CD8-positive, alpha-beta memory T cell (primary cell): ENCODE measurements around the gene MOK. TPM values are rescaled to one million over a fixed set of nuclear protein-coding genes. Genes with fewer than 3 reads are reported as not detected.

ENCODE experiments used
- CTCF ChIA-PET: fragments of 350-600 bp; sonication (Branson Sonifier 250); formaldehyde crosslinking; loops from one replicate; lab custom pipeline; 2021; ENCODE audit warnings: antibody characterized with exemption; lab: Charles Lee
- POLR2A ChIA-PET: fragments of 350-600 bp; sonication (Branson Sonifier 250); formaldehyde crosslinking; loops from one replicate; lab custom pipeline; 2021; ENCODE audit warnings: antibody characterized with exemption; lab: Charles Lee
- DNase-seq, 5 donors: peaks; one replicate each; pipeline versions ENCODE4 v3.0.0 to v3.0.0-alpha.2; 2020 to 2022; ENCODE audit warnings: mixed read lengths in 1 of 5
- H3K27ac ChIP-seq: one replicate; pipeline ENCODE4 v1.7.0; 2013; ENCODE audit warnings: low read depth, mild to moderate bottlenecking, low read length, moderate library complexity
- H3K27me3 ChIP-seq: 2 replicates; pipeline ENCODE4 v1.7.0; 2013; ENCODE audit warnings: low read length, mild to moderate bottlenecking; ENCODE audit not compliant: insufficient read depth, poor library complexity, severe bottlenecking
- H3K36me3 ChIP-seq: 2 replicates; pipeline ENCODE4 v1.7.0; 2013; ENCODE audit warnings: mild to moderate bottlenecking, low read length, moderate library complexity; ENCODE audit not compliant: insufficient read depth
- H3K4me1 ChIP-seq: 2 replicates; pipeline ENCODE4 v1.7.0; 2013; ENCODE audit warnings: mild to moderate bottlenecking, low read length, moderate library complexity; ENCODE audit not compliant: insufficient read depth
- H3K4me3 ChIP-seq: 2 replicates; pipeline ENCODE4 v1.7.0; 2013; ENCODE audit warnings: mild to moderate bottlenecking, low read length
- H3K9me3 ChIP-seq: 2 replicates; pipeline ENCODE4 v1.7.0; 2013; ENCODE audit warnings: mild to moderate bottlenecking, low read length
- H3K27ac Mint-ChIP-seq, 8 donors: one replicate each; pipeline ENCODE4 v1.8.0; 2020 to 2021; ENCODE audit warnings: mixed read lengths in 8 of 8, mild to moderate bottlenecking in 6 of 8, inconsistent platforms in 3 of 8, moderate library complexity in 3 of 8
- H3K27me3 Mint-ChIP-seq, 2 donors: one replicate each; pipeline ENCODE4 v1.8.0; 2020 to 2021; ENCODE audit warnings: mixed read lengths in 2 of 2, mild to moderate bottlenecking in 1 of 2, moderate library complexity in 1 of 2
- H3K36me3 Mint-ChIP-seq, 3 donors: one replicate each; pipeline ENCODE4 v1.8.0; 2020 to 2021; ENCODE audit warnings: mixed read lengths in 3 of 3, inconsistent platforms in 1 of 3, mild to moderate bottlenecking in 1 of 3
- H3K4me1 Mint-ChIP-seq, 3 donors: one replicate each; pipeline ENCODE4 v1.8.0; 2020 to 2021; ENCODE audit warnings: mixed read lengths in 3 of 3, inconsistent platforms in 1 of 3, mild to moderate bottlenecking in 1 of 3
- H3K4me3 Mint-ChIP-seq, 7 donors: one replicate each; pipeline ENCODE4 v1.8.0; 2020 to 2021; ENCODE audit warnings: mixed read lengths in 7 of 7, mild to moderate bottlenecking in 6 of 7, moderate library complexity in 4 of 7, inconsistent platforms in 2 of 7
- H3K9me3 Mint-ChIP-seq, 5 donors: one replicate each; pipeline ENCODE4 v1.8.0; 2020 to 2022; ENCODE audit warnings: mixed read lengths in 5 of 5, mild to moderate bottlenecking in 3 of 5, moderate library complexity in 2 of 5, inconsistent platforms in 1 of 5
- polyA plus RNA-seq: library from polyadenylated mRNA; unstranded; fragments of 300-500 nt; fragmentation: Illumina TruSeq; gene quantifications from one replicate; pipeline ENCODE4 v1.2.3, GENCODE V29; 2021
- total RNA-seq, 2 experiments: library from RNA; stranded (reverse); gene quantifications; one replicate each; pipeline ENCODE4 v1.2.3, GENCODE V29; 2021

MOK gene
- total and polyA plus RNA-seq, 3 experiments from 2014 or later = 2.8 to 7.3 (median 5.8) TPM

DNA sequence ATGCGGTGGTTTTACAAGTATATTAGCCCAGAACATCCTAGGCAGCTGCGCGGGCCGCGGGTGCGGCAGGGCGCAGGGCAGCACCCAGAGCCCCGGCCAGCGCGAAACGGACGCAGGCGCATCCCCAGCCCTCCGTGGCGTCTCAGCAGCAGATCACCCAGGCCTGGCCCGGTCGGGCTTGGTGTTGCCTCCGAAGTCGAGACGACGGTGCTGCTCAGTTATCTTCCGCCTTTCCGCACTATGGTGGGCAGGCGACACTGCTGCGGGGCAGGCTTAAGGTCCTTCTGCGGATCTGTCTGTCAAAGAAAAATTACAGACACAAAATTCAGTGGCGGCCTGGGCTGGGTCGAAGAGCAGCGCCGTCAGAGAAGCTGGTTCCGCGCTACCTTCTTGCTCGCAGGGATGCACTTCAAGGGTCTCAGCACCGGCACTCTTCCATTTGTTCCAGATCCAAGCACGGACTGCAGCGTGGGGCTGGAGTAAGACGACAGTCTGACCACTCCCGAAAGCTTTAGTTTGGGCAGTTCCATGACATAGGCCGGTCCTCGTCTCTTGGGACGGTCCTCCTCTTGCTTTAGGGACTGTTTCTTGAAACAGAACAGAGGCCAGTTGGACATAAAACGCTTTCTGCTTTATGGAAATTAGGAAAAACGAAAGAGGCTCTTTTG is 75.8 kb downstream of the MOK start:
- Histone ChIP-seq H3K36me3 (no peaks in the 10 kb centered on the region), H3K4me1 (no peaks in the 10 kb centered on the region), H3K4me3 (no peak overlapping the region), H3K9me3 (no peaks in the 10 kb centered on the region), H3K27me3 (no peaks in the 10 kb centered on the region), H3K27ac (no peak overlapping the region)
- Mint-ChIP-seq H3K27ac (no peak overlapping the region), H3K4me3 (no peak overlapping the region), H3K36me3 (peaks cover 0 to 6% (median 0%) of the 10 kb centered on the region in 3 donors), H3K27me3 (peaks cover 0 to 2% of the 10 kb centered on the region in 2 donors), H3K9me3 (no peaks in the 10 kb centered on the region), H3K4me1 (no peaks in the 10 kb centered on the region)
- POLR2A ChIA-PET = no interaction called here
- no peak for DNase-seq
- CTCF ChIA-PET = interaction anchor here (1.4 kb wide), 1 partner anchor 85 kb away, joined by 3 read pairs; no protein-coding TSS in a partner anchor

DNA sequence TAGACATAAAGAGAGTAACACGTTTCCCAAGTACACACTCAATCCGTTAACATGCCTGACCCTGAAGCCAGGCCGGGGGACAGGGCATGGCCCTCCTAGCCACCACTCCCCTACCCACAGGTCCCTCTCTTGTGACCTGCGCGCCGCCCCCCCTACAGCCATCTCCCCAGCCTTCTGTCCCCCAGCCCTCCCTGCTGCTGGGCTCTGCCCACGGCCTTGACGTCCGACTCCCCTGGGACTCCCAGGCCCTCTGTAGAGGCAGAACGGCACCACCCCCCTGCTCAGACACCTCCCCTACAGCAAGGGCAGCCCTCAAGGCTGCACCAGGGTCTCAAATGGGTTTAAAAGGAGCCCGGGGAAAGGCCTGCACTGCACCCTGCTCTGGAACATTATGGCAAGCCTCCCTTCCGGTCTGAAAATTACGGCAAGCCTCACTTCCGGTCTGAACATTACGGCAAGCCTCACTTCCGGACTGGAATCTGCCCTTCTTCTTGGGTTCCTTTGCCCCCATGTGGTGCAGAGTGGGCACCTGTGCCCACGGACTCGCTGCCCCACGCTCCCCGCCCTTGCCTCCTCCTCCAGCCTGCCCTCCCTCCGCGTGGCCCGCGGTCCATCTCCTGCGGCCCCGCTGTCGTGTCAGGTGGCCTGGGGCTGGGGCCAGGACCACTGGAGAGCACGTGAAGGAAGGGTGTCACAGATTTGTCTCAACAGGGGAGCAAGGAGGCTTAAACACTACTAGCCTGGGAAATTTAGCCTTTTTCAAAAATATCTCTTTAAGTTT is 77.6 kb downstream of the MOK start:
- Mint-ChIP-seq H3K9me3 (no peaks in the 10 kb centered on the region), H3K36me3 (peaks cover 0 to 15% (median 3%) of the 10 kb centered on the region in 3 donors), H3K27me3 (no peaks in the 10 kb centered on the region), H3K4me1 (no peaks in the 10 kb centered on the region), H3K4me3 (no peak overlapping the region), H3K27ac (peak overlapping the region in 1 of 8 donors; percentile 53)
- Histone ChIP-seq H3K4me3 (no peak overlapping the region), H3K4me1 (no peaks in the 10 kb centered on the region), H3K27ac (no peak overlapping the region), H3K27me3 (no peaks in the 10 kb centered on the region), H3K36me3 (no peaks in the 10 kb centered on the region), H3K9me3 (no peaks in the 10 kb centered on the region)
- ChIA-PET CTCF (interaction anchor here (1.4 kb wide), 1 partner anchor 87 kb away, joined by 3 read pairs; no protein-coding TSS in a partner anchor), POLR2A (no interaction called here)
- no peak for DNase-seq

DNA sequence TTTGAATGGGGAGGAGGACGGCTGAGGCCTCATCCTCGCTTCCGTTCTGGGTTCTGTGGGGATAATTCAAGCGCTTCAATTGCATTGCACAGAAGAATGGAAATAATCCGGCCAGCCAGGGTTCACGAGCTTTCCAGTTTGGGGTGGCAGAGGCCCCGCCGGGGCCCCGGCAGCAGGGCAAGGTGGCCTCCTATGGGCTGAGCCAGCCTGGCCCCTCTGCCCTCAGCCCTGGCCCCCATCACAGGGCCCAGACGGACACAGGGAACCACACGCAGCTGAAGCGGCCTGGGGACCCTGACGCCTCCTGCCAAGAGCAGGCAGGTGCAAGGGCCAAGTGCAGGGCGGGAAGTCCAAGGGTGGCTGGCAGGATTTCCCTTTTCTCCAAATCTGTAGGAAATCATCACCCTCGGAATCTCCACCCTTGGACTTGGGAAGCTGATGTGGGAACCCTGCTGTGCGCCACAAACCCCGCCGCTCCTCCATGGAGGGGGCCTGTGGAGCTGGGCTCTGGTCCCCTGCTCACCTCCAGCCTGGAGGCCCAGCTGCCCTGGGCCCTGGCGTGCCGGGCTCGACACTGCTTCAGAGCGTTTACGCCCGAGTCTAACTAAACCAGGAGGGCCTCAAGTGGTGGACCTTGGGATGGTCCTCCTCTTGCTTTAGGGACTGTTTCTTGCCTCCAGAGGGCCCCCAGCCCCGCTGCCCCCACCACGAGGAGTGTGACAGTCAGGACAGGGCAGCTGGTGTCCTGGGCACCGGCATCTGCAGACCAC is 78.4 kb downstream of the MOK start:
- H3K27me3 Mint-ChIP-seq = no peaks in the 10 kb centered on the region
- Histone ChIP-seq H3K9me3 (no peaks in the 10 kb centered on the region), H3K27ac (no peak overlapping the region), H3K4me1 (no peaks in the 10 kb centered on the region), H3K4me3 (no peak overlapping the region), H3K27me3 (no peaks in the 10 kb centered on the region), H3K36me3 (no peaks in the 10 kb centered on the region)
- H3K4me1 Mint-ChIP-seq = no peaks in the 10 kb centered on the region
- CTCF ChIA-PET = no interaction called here
- peak overlapping the region in 1 of 8 donors; percentile 68 for H3K27ac Mint-ChIP-seq
- POLR2A ChIA-PET = no interaction called here
- DNase-seq = no peak
- H3K36me3 Mint-ChIP-seq = peaks cover 0 to 22% (median 3%) of the 10 kb centered on the region in 3 donors
- H3K9me3 Mint-ChIP-seq = no peaks in the 10 kb centered on the region
- no peak overlapping the region for H3K4me3 Mint-ChIP-seq

DNA sequence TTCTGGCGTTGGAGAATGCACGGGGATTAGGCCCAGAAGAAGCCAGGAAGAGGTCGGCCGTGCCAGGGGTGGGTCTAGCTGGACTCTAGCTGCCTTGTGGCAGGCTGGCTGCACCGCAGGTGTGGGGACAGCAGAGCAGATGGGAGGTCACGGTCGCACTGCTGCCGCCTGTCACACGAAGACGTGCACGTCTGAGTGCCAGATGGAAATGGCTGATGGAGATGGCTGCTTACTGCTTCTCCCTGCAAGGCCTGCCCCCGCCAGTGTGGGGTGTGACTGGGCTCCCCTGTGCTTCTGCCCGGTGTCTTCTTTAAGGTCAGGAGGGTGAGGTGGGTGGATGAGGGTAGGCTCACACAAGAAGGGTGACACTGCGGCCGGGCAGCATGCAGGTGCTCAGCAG is 79.0 kb downstream of the MOK start:
- peaks cover 0 to 24% (median 3%) of the 10 kb centered on the region in 3 donors for H3K36me3 Mint-ChIP-seq
- H3K9me3 Mint-ChIP-seq = no peaks in the 10 kb centered on the region
- Histone ChIP-seq H3K36me3 (no peaks in the 10 kb centered on the region), H3K4me1 (no peaks in the 10 kb centered on the region), H3K4me3 (no peak overlapping the region), H3K9me3 (no peaks in the 10 kb centered on the region), H3K27ac (no peak overlapping the region), H3K27me3 (no peaks in the 10 kb centered on the region)
- H3K4me3 Mint-ChIP-seq = no peak overlapping the region
- no peaks in the 10 kb centered on the region for H3K27me3 Mint-ChIP-seq
- CTCF ChIA-PET = no interaction called here
- H3K4me1 Mint-ChIP-seq = no peaks in the 10 kb centered on the region
- H3K27ac Mint-ChIP-seq = peak overlapping the region in 2 of 8 donors; percentile 17 to 68
- POLR2A ChIA-PET = no interaction called here
- no peak for DNase-seq

DNA sequence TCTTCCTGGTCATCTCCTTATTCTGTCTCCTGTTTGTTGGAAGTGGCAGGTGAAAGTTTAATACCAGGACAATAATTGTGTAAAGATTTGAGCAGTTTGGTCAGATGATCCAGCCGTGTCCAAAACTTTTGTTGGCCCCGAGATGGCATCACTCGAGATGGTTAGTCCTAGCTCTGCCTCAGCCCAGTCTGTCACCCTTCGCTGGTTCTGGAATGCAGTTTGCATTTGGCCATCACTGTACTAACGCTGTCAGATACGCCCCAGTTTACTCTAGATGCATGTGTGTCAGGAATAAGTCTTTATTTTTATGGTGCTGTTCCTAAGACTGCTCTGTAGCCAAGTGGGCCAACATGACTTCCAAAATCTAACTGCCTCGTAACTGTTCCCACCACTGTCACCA is 79.6 kb downstream of the MOK start:
- Histone ChIP-seq H3K4me1 (no peaks in the 10 kb centered on the region), H3K36me3 (no peaks in the 10 kb centered on the region), H3K4me3 (no peak overlapping the region), H3K9me3 (no peaks in the 10 kb centered on the region), H3K27me3 (no peaks in the 10 kb centered on the region), H3K27ac (no peak overlapping the region)
- no peaks in the 10 kb centered on the region for H3K9me3 Mint-ChIP-seq
- DNase-seq = no peak
- peaks cover 0 to 25% (median 3%) of the 10 kb centered on the region in 3 donors for H3K36me3 Mint-ChIP-seq
- no peak overlapping the region for H3K4me3 Mint-ChIP-seq
- H3K27me3 Mint-ChIP-seq = no peaks in the 10 kb centered on the region
- CTCF ChIA-PET = no interaction called here
- POLR2A ChIA-PET = no interaction called here
- H3K27ac Mint-ChIP-seq = peak overlapping the region in 2 of 8 donors; percentile 61 to 63
- H3K4me1 Mint-ChIP-seq = no peaks in the 10 kb centered on the region

DNA sequence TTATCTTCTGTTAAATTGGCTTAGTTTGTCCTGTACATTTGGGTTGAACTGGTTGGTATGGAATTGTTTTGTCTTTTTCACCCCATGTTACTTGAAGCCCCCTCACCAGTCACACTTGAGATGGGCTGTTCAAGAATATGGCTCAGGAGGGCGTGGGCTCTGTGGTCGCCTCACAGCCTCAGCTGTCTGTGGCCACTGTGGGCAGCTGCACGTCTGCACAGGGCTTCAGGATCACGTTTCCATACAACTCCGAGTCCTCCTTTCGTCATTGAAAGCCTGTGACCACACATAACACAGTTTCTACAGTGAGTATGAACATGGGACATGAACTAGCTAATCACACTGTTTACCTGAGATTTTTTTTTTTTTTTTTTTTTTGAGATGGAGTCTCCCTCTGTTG is 81.3 kb downstream of the MOK start:
- Mint-ChIP-seq H3K4me3 (no peak overlapping the region), H3K27ac (no peak overlapping the region), H3K9me3 (no peaks in the 10 kb centered on the region), H3K36me3 (peaks cover 0 to 33% (median 3%) of the 10 kb centered on the region in 3 donors), H3K27me3 (no peaks in the 10 kb centered on the region), H3K4me1 (peaks cover 0 to 6% (median 0%) of the 10 kb centered on the region in 3 donors)
- no peak overlapping the region for H3K27ac ChIP-seq
- H3K27me3 ChIP-seq = no peaks in the 10 kb centered on the region
- ChIA-PET CTCF (interaction anchor here (1.2 kb wide), 1 partner anchor 93 kb away, joined by 4 read pairs; no protein-coding TSS in a partner anchor), POLR2A (no interaction called here)
- H3K36me3 ChIP-seq = no peaks in the 10 kb centered on the region
- no peak overlapping the region for H3K4me3 ChIP-seq
- no peak for DNase-seq
- H3K4me1 ChIP-seq = no peaks in the 10 kb centered on the region
- H3K9me3 ChIP-seq = no peaks in the 10 kb centered on the region

DNA sequence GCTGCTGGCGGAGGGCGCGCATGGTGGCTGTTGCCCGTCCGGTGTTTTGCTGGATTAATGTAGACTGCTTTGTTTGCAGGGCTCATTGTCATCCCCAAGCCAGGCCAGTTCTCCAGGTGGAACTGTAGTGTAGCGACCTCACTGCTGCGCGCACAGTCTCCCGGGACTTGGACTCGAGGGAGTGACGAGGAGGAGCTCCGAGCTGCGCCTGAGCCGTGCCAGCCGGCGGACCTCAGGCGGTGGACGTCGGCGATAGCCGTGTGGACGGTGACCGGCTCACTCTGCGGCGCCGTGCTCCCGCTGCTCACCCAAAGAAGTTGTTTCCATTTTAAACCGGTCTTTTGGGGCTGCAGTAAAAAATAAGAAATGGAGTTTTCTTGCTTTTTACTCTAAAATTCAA is 82.2 kb downstream of the MOK start:
- Mint-ChIP-seq H3K4me3 (no peak overlapping the region), H3K36me3 (peaks cover 0 to 37% (median 3%) of the 10 kb centered on the region in 3 donors), H3K4me1 (peaks cover 0 to 6% (median under 1%) of the 10 kb centered on the region in 3 donors), H3K27ac (no peak overlapping the region), H3K27me3 (no peaks in the 10 kb centered on the region), H3K9me3 (no peaks in the 10 kb centered on the region)
- Histone ChIP-seq H3K27me3 (no peaks in the 10 kb centered on the region), H3K9me3 (no peaks in the 10 kb centered on the region), H3K4me3 (no peak overlapping the region), H3K27ac (no peak overlapping the region), H3K36me3 (no peaks in the 10 kb centered on the region), H3K4me1 (no peaks in the 10 kb centered on the region)
- no peak for DNase-seq
- ChIA-PET POLR2A (no interaction called here), CTCF (no interaction called here)
